Mesothelial cell of epicardium (in vitro differentiated cells): Measurements from ENCODE around the gene CSNK1G1. TPM values are rescaled to one million over a fixed set of nuclear protein-coding genes. Genes with fewer than 3 reads are reported as not detected.

Experiments used
- DNase-seq, 2 experiments: peaks; one replicate each; pipeline ENCODE4 v3.0.0; 2021; ENCODE audit warnings: low spot score in 2 of 2; ENCODE audit not compliant: unreplicated experiment in 2 of 2
- H3K27ac Mint-ChIP-seq: 2 replicates; pipeline ENCODE4 v1.8.0; 2021; ENCODE audit warnings: mixed read lengths
- H3K27me3 Mint-ChIP-seq: 2 replicates; pipeline ENCODE4 v1.8.0; 2021; ENCODE audit warnings: low read depth, mixed read lengths
- H3K36me3 Mint-ChIP-seq: 2 replicates; pipeline ENCODE4 v1.8.0; 2021; ENCODE audit warnings: mixed read lengths
- H3K4me1 Mint-ChIP-seq: 2 replicates; pipeline ENCODE4 v1.8.0; 2021; ENCODE audit warnings: mixed read lengths
- H3K4me3 Mint-ChIP-seq: 2 replicates; pipeline ENCODE4 v1.8.0; 2021; ENCODE audit warnings: mild to moderate bottlenecking, moderate library complexity, mixed read lengths
- H3K9me3 Mint-ChIP-seq: 2 replicates; pipeline ENCODE4 v1.8.0; 2021; ENCODE audit warnings: mixed read lengths
- CTCF ChIP-seq: fragments of 200-600 bp; sonication (generic); IDR thresholded peaks from one replicate; pipeline ENCODE4 v1.5.0; 2021; ENCODE audit warnings: antibody characterized with exemption; ENCODE audit not compliant: unreplicated experiment
- total RNA-seq: library from RNA; stranded (reverse); gene quantifications from 3 replicates; pipeline ENCODE4 v1.2.1, GENCODE V29; 2021

Gene CSNK1G1
- total RNA-seq, 1 donor from 2014 or later, result 27.1 TPM

DNA sequence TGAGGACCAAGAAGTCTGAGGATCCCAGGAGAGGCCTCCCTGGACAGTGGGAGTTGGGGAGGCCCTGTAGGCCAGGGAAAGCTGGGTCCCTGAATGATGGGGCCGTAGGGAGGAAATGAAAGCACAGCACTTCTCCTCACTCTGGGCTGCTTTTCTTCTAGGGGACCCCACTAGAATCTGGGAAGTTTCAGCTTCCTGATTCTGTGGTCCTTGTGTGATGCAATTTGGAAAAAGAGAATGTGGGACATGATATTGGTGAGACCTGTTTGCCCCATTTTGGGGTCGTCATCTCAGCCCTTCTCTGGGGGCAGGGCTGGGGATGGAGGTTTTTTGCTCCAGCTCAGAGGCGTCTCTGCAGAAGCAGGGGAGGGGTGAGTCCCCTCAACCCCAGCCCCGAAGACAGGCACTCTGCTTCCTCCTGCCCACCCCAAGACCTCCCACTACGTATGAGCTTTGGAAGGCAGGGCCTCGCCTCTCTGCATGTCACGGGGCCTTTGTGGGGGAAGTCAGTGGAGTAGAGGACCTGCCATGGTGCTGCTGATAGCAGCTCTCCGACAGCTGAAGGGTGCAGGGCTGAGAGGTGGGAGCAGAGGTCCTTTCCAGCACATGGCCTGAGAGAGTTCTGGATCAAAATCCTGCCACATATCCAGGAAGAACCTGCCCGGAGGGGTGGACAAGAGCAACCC lies 205.9 kb downstream of the CSNK1G1 start:
- DNase-seq, result no peak
- peaks cover 4% of the 10 kb centered on the region for H3K36me3 Mint-ChIP-seq
- TF ChIP-seq CTCF, result no peak
- peaks cover 34% of the 10 kb centered on the region for H3K27me3 Mint-ChIP-seq
- H3K27ac Mint-ChIP-seq, result no peak overlapping the region
- peaks cover 16% of the 10 kb centered on the region for H3K4me1 Mint-ChIP-seq
- H3K4me3 Mint-ChIP-seq, result peak overlapping the region; percentile 22
- H3K9me3 Mint-ChIP-seq, result no peaks in the 10 kb centered on the region

DNA sequence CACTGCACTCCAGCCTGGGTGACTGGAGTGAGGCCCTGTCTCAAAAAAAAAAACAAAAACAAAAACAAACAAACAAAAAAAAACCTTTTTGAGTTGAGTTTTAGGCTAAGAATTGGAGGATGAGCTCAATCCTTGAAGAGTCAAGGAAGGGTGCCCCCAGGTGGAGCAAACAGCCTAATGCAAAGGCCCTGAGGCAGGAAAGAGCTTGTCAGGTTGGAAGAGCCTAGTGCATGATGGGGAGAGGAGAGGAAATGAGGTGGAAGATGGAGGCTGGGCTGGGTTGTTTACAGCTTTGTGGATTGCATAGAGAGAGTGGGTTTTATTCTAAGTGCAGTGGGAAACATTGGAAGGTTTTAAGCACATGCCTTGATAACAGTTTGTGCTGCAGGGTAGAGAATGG lies 206.5 kb downstream of the CSNK1G1 start:
- no peak for TF ChIP-seq CTCF
- Mint-ChIP-seq H3K27ac (no peak overlapping the region), H3K4me3 (no peak overlapping the region), H3K36me3 (peaks cover 7% of the 10 kb centered on the region), H3K4me1 (peaks cover 16% of the 10 kb centered on the region), H3K9me3 (no peaks in the 10 kb centered on the region), H3K27me3 (peaks cover 34% of the 10 kb centered on the region)
- DNase-seq, result no peak

- Mint-ChIP-seq H3K4me3 (no peak overlapping the region), H3K36me3 (peaks cover 11% of the 10 kb centered on the region), H3K4me1 (peaks cover 13% of the 10 kb centered on the region), H3K9me3 (no peaks in the 10 kb centered on the region), H3K27me3 (peaks cover 34% of the 10 kb centered on the region), H3K27ac (no peak overlapping the region)
- DNase-seq, result no peak
- no peak for TF ChIP-seq CTCF
Observed at GRCh38 chr15:64148581-64148980, 207.4 kb downstream of the CSNK1G1 start.

DNA sequence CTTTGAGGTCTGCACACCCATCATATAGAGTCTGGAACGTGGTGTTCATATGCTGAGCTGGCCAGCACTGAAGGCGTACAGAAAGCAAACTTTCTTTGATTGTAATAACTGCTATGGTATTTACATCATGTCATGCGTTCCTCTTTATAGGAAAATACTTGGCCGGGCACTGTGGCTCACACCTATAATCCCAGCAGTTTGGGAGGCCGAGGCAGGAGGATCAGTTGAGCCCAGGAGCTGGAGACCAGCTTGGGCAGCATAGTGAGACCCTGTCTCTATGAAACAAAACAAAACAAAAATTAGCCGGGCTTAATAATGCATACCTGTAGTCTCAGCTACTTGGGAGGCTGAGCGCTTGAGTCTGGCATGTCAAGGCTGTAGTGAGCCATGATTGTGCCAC lies 207.8 kb downstream of the CSNK1G1 start:
- Mint-ChIP-seq H3K36me3 (peaks cover 13% of the 10 kb centered on the region), H3K27ac (no peak overlapping the region), H3K4me3 (no peak overlapping the region), H3K9me3 (no peaks in the 10 kb centered on the region), H3K4me1 (peaks cover 10% of the 10 kb centered on the region), H3K27me3 (peaks cover 30% of the 10 kb centered on the region)
- TF ChIP-seq CTCF, result no peak
- no peak for DNase-seq

- Mint-ChIP-seq H3K9me3 (no peaks in the 10 kb centered on the region), H3K36me3 (peaks cover 13% of the 10 kb centered on the region), H3K4me3 (no peak overlapping the region), H3K27me3 (peaks cover 21% of the 10 kb centered on the region), H3K4me1 (peaks cover 7% of the 10 kb centered on the region), H3K27ac (peak overlapping the region; percentile 30)
- DNase-seq, result no peak
- TF ChIP-seq CTCF, result no peak
Observed at GRCh38 chr15:64146885-64147681, 208.9 kb downstream of the CSNK1G1 start.
